PC-9 (cell line): ENCODE measurements around the gene CACNA2D1. TPM values are rescaled to one million over a fixed set of nuclear protein-coding genes. Genes with fewer than 3 reads are reported as not detected.

ENCODE experiments used
- BruUV-seq: library from RNA; stranded (reverse); fragments of 400-500 nt; replicated peaks from 2 replicates; lab custom pipeline; 2021; lab: Mats Ljungman, UMichigan
- CTCF ChIA-PET: fragments of 300-600 bp; sonication (Branson Sonifier 250); formaldehyde crosslinking; loops from one replicate; lab custom pipeline; 2022; ENCODE audit warnings: antibody characterized with exemption; lab: Charles Lee
- POLR2A ChIA-PET: fragments of 300-600 bp; sonication (Branson Sonifier 250); formaldehyde crosslinking; loops from one replicate; lab custom pipeline; 2022; ENCODE audit warnings: antibody characterized with exemption; ENCODE audit not compliant: unreplicated experiment; lab: Charles Lee
- DNase-seq, 2 experiments: peaks; one replicate each; pipeline versions ENCODE4 v3.0.0 to v3.0.0-alpha.2; 2015 to 2022; ENCODE audit warnings: mixed read lengths in 1 of 2
- H2AFZ ChIP-seq: fragments of 200-600 bp; sonication (generic); 2 replicates; pipeline ENCODE4 v1.8.1; 2017; ENCODE audit warnings: antibody characterized with exemption
- H3F3A ChIP-seq: fragments of 200-600 bp; sonication (generic); 2 replicates; pipeline ENCODE4 v1.8.1; 2017; ENCODE audit warnings: antibody characterized with exemption, mild to moderate bottlenecking, low read depth; ENCODE audit not compliant: insufficient read depth
- H3K27ac ChIP-seq: fragments of 200-600 bp; sonication (generic); 2 replicates; pipeline ENCODE4 v1.6.1; 2016; ENCODE audit warnings: mixed run types
- H3K27me3 ChIP-seq: fragments of 200-600 bp; sonication (generic); 2 replicates; pipeline ENCODE4 v1.6.1; 2016; ENCODE audit warnings: low read depth, mixed run types; ENCODE audit not compliant: insufficient read depth
- H3K36me3 ChIP-seq: fragments of 200-600 bp; sonication (generic); 2 replicates; pipeline ENCODE4 v1.6.1; 2016; ENCODE audit warnings: low read depth, mixed run types
- H3K4me1 ChIP-seq: fragments of 200-600 bp; sonication (generic); replicated peaks from 2 replicates; pipeline ENCODE4 v1.6.1; 2016; ENCODE audit warnings: mixed run types; ENCODE audit not compliant: insufficient read depth
- H3K4me2 ChIP-seq: fragments of 200-600 bp; sonication (generic); 2 replicates; pipeline ENCODE4 v1.6.1; 2017; ENCODE audit warnings: mixed run types
- H3K4me3 ChIP-seq: fragments of 200-600 bp; sonication (generic); 2 replicates; pipeline ENCODE4 v1.6.1; 2016; ENCODE audit warnings: mixed run types
- H3K79me2 ChIP-seq: fragments of 200-600 bp; sonication (generic); 2 replicates; pipeline ENCODE4 v1.6.1; 2017; ENCODE audit warnings: low read depth, mixed run types
- H3K9me2 ChIP-seq: fragments of 200-600 bp; sonication (generic); 2 replicates; pipeline ENCODE4 v1.8.1; 2017; ENCODE audit warnings: mild to moderate bottlenecking; ENCODE audit not compliant: insufficient read depth
- H3K9me3 ChIP-seq: fragments of 200-600 bp; sonication (generic); 2 replicates; pipeline ENCODE4 v1.8.1; 2016; ENCODE audit warnings: low read depth; ENCODE audit not compliant: insufficient read depth
- H4K20me1 ChIP-seq: fragments of 200-600 bp; sonication (generic); 2 replicates; pipeline ENCODE4 v1.8.1; 2017; ENCODE audit not compliant: insufficient read depth
- EZH2 ChIP-seq: fragments of 200-600 bp; sonication (generic); IDR thresholded peaks from 2 replicates; pipeline ENCODE4 v1.8.0; 2017; ENCODE audit warnings: antibody characterized with exemption, low read depth
- intact Hi-C: fragments of 100-400 bp; cut with micrococcal nuclease; formaldehyde crosslinking; loops from one replicate; pipeline ENCODE4 v1.10.0; 2022; ENCODE audit not compliant: unreplicated experiment
- total RNA-seq: library from RNA; stranded (reverse); gene quantifications from 2 replicates; pipeline ENCODE4 v1.2.3, GENCODE V29; 2021
- TF ChIP-seq, protein P1 (sequence below): fragments of 200-600 bp; sonication (generic); conservative IDR thresholded peaks from 2 replicates; pipeline ENCODE4 v1.6.1; 2017; ENCODE audit warnings: mixed run types, antibody characterized with exemption, mild to moderate bottlenecking, moderate library complexity

The CACNA2D1 gene
- total RNA-seq, 1 experiment from 2014 or later: 3.2 TPM

- Histone ChIP-seq H3K9me3 (no peaks in the 10 kb centered on the region), H3K4me3 (no peak overlapping the region), H4K20me1 (no peaks in the 10 kb centered on the region), H2AFZ (no peak overlapping the region), H3K27ac (no peak overlapping the region), H3K4me2 (no peak overlapping the region), H3K36me3 (no peaks in the 10 kb centered on the region), H3K9me2 (no peaks in the 10 kb centered on the region), H3K79me2 (no peaks in the 10 kb centered on the region), H3K4me1 (peaks cover 12% of the 10 kb centered on the region; the same call in 1 of the 2 replicates), H3K27me3 (no peaks in the 10 kb centered on the region), H3F3A (peaks cover 7% of the 10 kb centered on the region; the same call in 1 of the 2 replicates)
- no peak for TF ChIP-seq EZH2
- TF ChIP-seq, protein P1, sequence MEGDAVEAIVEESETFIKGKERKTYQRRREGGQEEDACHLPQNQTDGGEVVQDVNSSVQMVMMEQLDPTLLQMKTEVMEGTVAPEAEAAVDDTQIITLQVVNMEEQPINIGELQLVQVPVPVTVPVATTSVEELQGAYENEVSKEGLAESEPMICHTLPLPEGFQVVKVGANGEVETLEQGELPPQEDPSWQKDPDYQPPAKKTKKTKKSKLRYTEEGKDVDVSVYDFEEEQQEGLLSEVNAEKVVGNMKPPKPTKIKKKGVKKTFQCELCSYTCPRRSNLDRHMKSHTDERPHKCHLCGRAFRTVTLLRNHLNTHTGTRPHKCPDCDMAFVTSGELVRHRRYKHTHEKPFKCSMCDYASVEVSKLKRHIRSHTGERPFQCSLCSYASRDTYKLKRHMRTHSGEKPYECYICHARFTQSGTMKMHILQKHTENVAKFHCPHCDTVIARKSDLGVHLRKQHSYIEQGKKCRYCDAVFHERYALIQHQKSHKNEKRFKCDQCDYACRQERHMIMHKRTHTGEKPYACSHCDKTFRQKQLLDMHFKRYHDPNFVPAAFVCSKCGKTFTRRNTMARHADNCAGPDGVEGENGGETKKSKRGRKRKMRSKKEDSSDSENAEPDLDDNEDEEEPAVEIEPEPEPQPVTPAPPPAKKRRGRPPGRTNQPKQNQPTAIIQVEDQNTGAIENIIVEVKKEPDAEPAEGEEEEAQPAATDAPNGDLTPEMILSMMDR: no peak
- no peak for DNase-seq
- CTCF ChIA-PET: no interaction called here
- intact Hi-C loops: loop anchor here (10.0 kb wide), 1 partner anchor 952 kb away; no protein-coding TSS in a partner anchor
- POLR2A ChIA-PET: no interaction called here
- BruUV-seq: no TSS peak
Observed at GRCh38 chr7:82446897-82447296, 3.3 kb upstream of the CACNA2D1 start.

- no peaks in the 10 kb centered on the region for H3K27me3 ChIP-seq
- H3K27ac ChIP-seq: no peak overlapping the region
- no peak overlapping the region for H3K4me2 ChIP-seq
- H3K9me3 ChIP-seq: no peaks in the 10 kb centered on the region
- TF ChIP-seq EZH2: no peak
- TF ChIP-seq, protein P1: no peak
- BruUV-seq: no TSS peak
- H3F3A ChIP-seq: peaks cover 7% of the 10 kb centered on the region; the same call in 1 of the 2 replicates
- H3K36me3 ChIP-seq: no peaks in the 10 kb centered on the region
- DNase-seq: no peak
- H2AFZ ChIP-seq: no peak overlapping the region
- CTCF ChIA-PET: no interaction called here
- H4K20me1 ChIP-seq: no peaks in the 10 kb centered on the region
- H3K4me3 ChIP-seq: no peak overlapping the region
- no peaks in the 10 kb centered on the region for H3K79me2 ChIP-seq
- H3K9me2 ChIP-seq: no peaks in the 10 kb centered on the region
- intact Hi-C loops: loop anchor here (10.0 kb wide), 1 partner anchor 950 kb away; no protein-coding TSS in a partner anchor
- POLR2A ChIA-PET: no interaction called here
- peaks cover 12% of the 10 kb centered on the region; the same call in 1 of the 2 replicates for H3K4me1 ChIP-seq
Observed at GRCh38 chr7:82445271-82445670, 1.7 kb upstream of the CACNA2D1 start.

DNA sequence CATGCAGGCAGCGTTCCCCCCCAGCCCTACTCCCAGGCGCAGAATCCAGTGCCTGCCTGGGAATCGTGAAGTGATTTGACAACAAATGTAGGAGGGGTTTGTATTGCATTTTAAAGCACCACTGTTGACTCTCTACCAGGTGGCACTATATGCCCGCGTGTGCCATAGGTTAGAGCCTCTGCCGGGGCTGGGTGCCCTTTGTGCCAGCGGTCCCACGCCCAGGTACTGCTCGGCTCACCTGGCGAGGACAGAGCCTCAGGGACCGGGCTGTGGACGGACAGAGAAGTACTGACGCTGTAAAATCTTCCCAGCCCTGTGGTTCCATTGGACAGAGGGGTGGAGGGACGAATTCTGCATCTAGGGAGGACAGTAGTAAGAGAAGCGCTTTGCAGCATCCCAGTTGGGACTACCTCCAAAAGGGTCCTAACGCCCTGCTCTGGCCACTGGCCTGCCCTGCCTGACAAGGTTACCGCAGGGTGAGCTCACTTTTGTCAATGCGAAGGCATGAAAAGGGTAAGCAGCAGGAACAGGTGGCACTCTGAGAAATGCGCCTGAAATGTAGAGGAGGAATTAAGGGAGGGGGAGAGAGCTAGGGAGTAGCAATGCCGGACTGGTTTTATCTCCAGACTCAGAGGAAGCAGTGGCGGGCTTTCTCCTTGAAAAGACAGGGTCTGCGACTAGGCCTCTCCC is 788 bp upstream of the CACNA2D1 start:
- H3K4me3 ChIP-seq: peak overlapping the region; percentile 95
- ChIA-PET POLR2A (no interaction called here), CTCF (no interaction called here)
- no peaks in the 10 kb centered on the region for H3K36me3 ChIP-seq
- no peaks in the 10 kb centered on the region for H3K79me2 ChIP-seq
- BruUV-seq: no TSS peak
- intact Hi-C loops: loop anchor here (1.0 to 10.0 kb wide), 3 partner anchors 128 to 950 kb away; no protein-coding TSS in a partner anchor
- peak in 1 of 2 experiments; percentile 55 for DNase-seq
- no peaks in the 10 kb centered on the region for H3K9me3 ChIP-seq
- TF ChIP-seq EZH2: no peak
- TF ChIP-seq, protein P1: peak; percentile 37; the same call in 1 of the 2 replicates
- no peak overlapping the region for H3K27ac ChIP-seq
- H3F3A ChIP-seq: peaks cover 7% of the 10 kb centered on the region; the same call in 1 of the 2 replicates
- no peaks in the 10 kb centered on the region for H4K20me1 ChIP-seq
- H3K4me1 ChIP-seq: peaks cover 12% of the 10 kb centered on the region; the same call in 1 of the 2 replicates
- no peaks in the 10 kb centered on the region for H3K9me2 ChIP-seq
- peak overlapping the region; percentile 91 for H2AFZ ChIP-seq
- H3K4me2 ChIP-seq: peak overlapping the region; percentile 97
- H3K27me3 ChIP-seq: no peaks in the 10 kb centered on the region
